ENCODE results near the gene FNBP1.

DNA sequence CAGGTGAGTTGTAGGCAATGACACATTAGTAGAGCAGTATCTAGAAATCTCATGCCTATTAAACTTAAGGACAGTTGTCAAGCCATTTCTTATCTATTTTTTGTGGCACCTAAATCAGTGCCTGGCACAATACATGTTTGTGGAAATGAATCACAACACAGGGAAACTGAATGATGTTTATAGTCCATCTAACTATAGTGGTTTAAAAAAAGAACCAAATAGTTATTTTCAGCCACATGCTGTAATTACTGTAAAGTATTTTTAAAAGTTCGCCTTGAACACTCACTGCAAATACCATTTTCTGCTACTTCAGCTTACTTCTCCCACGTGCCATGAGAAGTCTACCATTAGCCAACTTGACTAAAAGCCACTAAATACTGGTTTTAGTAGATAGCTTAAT is 21.9 kb downstream of the FNBP1 start:
- TF ChIP-seq, protein P1, sequence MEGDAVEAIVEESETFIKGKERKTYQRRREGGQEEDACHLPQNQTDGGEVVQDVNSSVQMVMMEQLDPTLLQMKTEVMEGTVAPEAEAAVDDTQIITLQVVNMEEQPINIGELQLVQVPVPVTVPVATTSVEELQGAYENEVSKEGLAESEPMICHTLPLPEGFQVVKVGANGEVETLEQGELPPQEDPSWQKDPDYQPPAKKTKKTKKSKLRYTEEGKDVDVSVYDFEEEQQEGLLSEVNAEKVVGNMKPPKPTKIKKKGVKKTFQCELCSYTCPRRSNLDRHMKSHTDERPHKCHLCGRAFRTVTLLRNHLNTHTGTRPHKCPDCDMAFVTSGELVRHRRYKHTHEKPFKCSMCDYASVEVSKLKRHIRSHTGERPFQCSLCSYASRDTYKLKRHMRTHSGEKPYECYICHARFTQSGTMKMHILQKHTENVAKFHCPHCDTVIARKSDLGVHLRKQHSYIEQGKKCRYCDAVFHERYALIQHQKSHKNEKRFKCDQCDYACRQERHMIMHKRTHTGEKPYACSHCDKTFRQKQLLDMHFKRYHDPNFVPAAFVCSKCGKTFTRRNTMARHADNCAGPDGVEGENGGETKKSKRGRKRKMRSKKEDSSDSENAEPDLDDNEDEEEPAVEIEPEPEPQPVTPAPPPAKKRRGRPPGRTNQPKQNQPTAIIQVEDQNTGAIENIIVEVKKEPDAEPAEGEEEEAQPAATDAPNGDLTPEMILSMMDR (IDR thresholded peaks at IDR 0.05 in 4 of 5, conservative IDR thresholded peaks at IDR 0.05 in 1 of 5): no peak
- no peak for TF ChIP-seq POLR2A (IDR thresholded peaks at IDR 0.05)
